Prostate gland (tissue), 2 donors: ENCODE measurements around the gene SLC35F3.

Source experiments
- POLR2AphosphoS5 ChIP-seq: sonication (generic); formaldehyde crosslinking; IDR thresholded peaks from one replicate; pipeline ENCODE4 v1.6.1; 2017; ENCODE audit warnings: antibody characterized with exemption
- TF ChIP-seq, protein P1 (sequence below), 4 experiments: fragments of 200-600 bp in 2 of 4; fragments of 450-650 bp in 2 of 4; sonication (generic) in 2 of 4; IDR thresholded peaks; 1 replicate in 3 of 4; 2 replicates in 1 of 4; pipeline ENCODE4 v1.5.1; 2016 to 2019; ENCODE audit warnings: antibody characterized with exemption in 4 of 4, mild to moderate bottlenecking in 2 of 4, moderate library complexity in 2 of 4

DNA sequence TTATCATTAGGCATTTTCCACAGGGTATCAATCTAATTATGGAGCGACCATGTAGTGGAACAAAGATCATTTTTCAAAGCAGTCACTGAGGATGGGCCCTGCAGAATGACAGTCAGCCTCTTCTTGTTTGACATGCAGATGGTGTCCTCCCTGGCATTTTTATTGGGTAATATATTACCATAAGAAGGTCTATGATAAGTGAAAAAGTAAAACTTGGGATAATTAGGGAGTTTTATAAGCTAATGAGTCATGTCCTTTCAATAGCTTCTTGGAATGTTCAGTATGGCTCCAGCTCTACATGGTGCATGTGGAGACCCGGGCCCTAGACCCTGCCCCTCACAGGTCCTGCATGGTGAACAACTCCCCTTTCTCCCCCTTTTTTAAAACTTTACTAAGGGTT lies 236.5 kb downstream of the SLC35F3 start:
- TF ChIP-seq POLR2AphosphoS5 = no peak
- TF ChIP-seq, protein P1, sequence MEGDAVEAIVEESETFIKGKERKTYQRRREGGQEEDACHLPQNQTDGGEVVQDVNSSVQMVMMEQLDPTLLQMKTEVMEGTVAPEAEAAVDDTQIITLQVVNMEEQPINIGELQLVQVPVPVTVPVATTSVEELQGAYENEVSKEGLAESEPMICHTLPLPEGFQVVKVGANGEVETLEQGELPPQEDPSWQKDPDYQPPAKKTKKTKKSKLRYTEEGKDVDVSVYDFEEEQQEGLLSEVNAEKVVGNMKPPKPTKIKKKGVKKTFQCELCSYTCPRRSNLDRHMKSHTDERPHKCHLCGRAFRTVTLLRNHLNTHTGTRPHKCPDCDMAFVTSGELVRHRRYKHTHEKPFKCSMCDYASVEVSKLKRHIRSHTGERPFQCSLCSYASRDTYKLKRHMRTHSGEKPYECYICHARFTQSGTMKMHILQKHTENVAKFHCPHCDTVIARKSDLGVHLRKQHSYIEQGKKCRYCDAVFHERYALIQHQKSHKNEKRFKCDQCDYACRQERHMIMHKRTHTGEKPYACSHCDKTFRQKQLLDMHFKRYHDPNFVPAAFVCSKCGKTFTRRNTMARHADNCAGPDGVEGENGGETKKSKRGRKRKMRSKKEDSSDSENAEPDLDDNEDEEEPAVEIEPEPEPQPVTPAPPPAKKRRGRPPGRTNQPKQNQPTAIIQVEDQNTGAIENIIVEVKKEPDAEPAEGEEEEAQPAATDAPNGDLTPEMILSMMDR (IDR thresholded peaks at IDR 0.05) = no peak
